ENCODE results near the gene ELAC1.

GRCh38 chr18:50934545-50935211 lies 33.2 kb upstream of the ELAC1 start:
- TF ChIP-seq POLR2A (IDR thresholded peaks at IDR 0.05), result no peak
- TF ChIP-seq CTCF (IDR thresholded peaks at IDR 0.05), result no peak

All from esophagus squamous epithelium (tissue), 4 donors.